ENCODE data around the gene CIB4.

- TF ChIP-seq, protein P1, sequence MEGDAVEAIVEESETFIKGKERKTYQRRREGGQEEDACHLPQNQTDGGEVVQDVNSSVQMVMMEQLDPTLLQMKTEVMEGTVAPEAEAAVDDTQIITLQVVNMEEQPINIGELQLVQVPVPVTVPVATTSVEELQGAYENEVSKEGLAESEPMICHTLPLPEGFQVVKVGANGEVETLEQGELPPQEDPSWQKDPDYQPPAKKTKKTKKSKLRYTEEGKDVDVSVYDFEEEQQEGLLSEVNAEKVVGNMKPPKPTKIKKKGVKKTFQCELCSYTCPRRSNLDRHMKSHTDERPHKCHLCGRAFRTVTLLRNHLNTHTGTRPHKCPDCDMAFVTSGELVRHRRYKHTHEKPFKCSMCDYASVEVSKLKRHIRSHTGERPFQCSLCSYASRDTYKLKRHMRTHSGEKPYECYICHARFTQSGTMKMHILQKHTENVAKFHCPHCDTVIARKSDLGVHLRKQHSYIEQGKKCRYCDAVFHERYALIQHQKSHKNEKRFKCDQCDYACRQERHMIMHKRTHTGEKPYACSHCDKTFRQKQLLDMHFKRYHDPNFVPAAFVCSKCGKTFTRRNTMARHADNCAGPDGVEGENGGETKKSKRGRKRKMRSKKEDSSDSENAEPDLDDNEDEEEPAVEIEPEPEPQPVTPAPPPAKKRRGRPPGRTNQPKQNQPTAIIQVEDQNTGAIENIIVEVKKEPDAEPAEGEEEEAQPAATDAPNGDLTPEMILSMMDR (IDR thresholded peaks at IDR 0.05; ENCODE audit: poor library complexity): no peak
- TF ChIP-seq EZH2 (IDR thresholded peaks at IDR 0.05; ENCODE audit: borderline replicate concordance): no peak
Measured at GRCh38 chr2:26569216-26570082, 71.7 kb downstream of the CIB4 start.

Measured in hepatocyte (in vitro differentiated cells).